Skeletal muscle cell (primary cell): ENCODE measurements around the gene ASH1L.
"Not testable (repeated sequence)": the region's sequence is repeated elsewhere in the genome, so short reads cannot be mapped to it uniquely, and the experiment has no call there.

ENCODE experiments used
- DNase-seq: peaks from one replicate; pipeline ENCODE4 v3.0.0-alpha.2; 2010; ENCODE audit warnings: low read depth
- H3K4me3 ChIP-seq: 2 replicates; pipeline ENCODE4 v1.5.1; 2011; ENCODE audit warnings: low read depth, mild to moderate bottlenecking, control low read depth, low read length, moderate library complexity

The ASH1L gene, protein sequence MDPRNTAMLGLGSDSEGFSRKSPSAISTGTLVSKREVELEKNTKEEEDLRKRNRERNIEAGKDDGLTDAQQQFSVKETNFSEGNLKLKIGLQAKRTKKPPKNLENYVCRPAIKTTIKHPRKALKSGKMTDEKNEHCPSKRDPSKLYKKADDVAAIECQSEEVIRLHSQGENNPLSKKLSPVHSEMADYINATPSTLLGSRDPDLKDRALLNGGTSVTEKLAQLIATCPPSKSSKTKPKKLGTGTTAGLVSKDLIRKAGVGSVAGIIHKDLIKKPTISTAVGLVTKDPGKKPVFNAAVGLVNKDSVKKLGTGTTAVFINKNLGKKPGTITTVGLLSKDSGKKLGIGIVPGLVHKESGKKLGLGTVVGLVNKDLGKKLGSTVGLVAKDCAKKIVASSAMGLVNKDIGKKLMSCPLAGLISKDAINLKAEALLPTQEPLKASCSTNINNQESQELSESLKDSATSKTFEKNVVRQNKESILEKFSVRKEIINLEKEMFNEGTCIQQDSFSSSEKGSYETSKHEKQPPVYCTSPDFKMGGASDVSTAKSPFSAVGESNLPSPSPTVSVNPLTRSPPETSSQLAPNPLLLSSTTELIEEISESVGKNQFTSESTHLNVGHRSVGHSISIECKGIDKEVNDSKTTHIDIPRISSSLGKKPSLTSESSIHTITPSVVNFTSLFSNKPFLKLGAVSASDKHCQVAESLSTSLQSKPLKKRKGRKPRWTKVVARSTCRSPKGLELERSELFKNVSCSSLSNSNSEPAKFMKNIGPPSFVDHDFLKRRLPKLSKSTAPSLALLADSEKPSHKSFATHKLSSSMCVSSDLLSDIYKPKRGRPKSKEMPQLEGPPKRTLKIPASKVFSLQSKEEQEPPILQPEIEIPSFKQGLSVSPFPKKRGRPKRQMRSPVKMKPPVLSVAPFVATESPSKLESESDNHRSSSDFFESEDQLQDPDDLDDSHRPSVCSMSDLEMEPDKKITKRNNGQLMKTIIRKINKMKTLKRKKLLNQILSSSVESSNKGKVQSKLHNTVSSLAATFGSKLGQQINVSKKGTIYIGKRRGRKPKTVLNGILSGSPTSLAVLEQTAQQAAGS (N-terminal part only)

DNA sequence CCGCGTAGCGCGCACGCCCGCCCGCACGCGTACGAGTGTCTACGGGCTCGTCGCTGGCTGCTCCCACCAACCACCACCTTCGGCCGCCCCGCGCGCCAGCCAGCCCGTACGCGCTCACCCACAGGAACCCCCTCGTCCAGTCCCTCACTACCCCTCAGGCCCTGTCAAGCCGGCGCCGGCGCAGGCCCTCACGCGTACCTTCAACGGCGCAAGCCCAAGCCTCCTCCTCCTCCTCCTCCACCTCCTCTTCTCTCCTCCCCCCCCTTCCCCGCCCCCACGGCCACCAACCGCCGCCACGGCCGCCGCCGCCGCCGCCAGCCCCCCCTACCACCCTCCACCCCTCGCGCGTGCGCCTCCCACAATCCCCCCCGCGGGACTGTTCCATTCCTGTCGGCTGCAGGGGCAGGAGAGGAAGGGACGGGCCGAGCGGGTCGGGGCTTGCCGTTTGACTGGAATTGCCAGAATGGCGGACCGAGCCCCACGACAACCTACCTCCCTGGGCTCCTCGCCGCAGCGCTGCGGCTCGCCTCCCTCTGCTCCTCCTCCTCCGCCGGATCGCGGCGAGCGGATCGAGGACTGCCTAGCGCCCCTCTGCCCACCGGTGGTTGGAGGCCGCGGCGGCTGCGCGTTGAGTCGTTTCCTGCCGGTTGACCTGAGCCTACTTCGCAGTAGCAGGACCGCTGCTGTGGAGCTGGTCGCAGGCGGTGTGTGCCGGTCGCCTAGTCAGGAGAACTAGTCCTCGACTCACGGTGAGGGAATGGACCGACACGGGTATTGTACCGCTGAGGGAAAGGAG is at the start of gene ASH1L:
Gene ASH1L (minus strand): TSS at position 223 of the 796 bp plus-strand sequence. CDS start 41,284 bp downstream, outside the sequence.
- H3K4me3 ChIP-seq = peak within 1 kb of the TSS; percentile 83
- DNase-seq = peak; percentile 70

DNA sequence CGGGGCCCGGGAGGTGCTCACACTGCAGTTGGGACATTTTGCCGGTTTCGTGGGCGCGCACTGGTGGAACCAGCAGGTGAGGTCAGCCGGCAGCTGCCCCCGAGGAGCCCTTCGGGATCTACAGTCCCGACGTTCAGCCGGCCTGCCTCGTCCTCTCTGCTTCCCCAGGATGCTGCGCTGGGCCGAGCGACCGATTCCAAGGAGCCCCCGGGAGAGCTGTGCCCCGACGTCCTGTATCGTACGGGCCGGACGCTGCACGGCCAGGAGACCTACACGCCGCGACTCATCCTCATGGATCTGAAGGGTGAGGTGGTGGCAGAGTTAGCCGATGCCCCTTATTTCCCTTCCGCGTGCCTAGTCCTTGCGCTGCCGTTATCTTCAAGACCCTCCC is 47.6 kb upstream of the ASH1L start:
- H3K4me3 ChIP-seq = peak overlapping the region; percentile 62
- DNase-seq = not testable (repeated sequence)

- peak within 1 kb of the TSS; percentile 62 for H3K4me3 ChIP-seq
- peak; percentile 96 for DNase-seq
Observed at GRCh38 chr1:155609515-155610256, 47.1 kb upstream of the ASH1L start, which contains the start of gene MSTO1. Gene MSTO1 (plus strand): TSS chr1:155610218. CDS start chr1:155610249, 31 bp downstream.

DNA sequence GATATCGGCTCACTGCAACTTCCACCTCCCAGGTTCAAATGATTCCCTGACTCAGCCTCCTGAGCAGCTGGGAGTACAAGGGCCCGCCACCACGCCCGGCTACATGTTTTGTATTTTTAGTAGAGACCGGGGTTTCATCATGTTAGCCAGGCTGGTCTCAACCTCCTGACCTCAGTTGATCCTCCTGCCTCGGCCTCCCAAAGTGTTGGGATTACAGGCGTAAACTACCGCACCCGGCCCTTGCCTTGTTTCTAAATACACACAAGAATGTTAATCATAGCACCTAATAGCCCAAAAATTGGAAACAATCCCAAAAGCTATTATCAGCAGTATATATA is 46.3 kb upstream of the ASH1L start:
- DNase-seq = no peak
- no peak overlapping the region for H3K4me3 ChIP-seq

DNA sequence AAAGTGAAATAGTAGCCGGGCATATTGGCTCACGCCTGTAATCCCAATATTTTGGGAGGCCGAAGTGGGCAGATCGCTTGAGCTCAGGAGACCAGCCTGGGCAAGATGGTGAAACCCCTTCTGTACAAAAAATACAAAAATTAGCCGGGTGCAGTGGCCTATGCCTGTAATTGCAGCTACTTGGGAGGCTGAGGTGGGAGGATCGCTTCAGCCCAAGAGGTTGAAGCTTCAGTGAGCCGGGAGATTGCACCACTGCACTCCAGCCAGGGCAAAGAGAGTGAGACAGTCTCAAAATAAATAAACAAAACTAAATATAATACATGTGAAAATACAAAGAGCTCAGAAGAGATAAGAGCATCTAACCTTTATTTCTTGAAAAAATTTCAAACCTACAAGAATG is 45.1 kb upstream of the ASH1L start:
- DNase-seq = no peak
- no peak overlapping the region for H3K4me3 ChIP-seq

DNA sequence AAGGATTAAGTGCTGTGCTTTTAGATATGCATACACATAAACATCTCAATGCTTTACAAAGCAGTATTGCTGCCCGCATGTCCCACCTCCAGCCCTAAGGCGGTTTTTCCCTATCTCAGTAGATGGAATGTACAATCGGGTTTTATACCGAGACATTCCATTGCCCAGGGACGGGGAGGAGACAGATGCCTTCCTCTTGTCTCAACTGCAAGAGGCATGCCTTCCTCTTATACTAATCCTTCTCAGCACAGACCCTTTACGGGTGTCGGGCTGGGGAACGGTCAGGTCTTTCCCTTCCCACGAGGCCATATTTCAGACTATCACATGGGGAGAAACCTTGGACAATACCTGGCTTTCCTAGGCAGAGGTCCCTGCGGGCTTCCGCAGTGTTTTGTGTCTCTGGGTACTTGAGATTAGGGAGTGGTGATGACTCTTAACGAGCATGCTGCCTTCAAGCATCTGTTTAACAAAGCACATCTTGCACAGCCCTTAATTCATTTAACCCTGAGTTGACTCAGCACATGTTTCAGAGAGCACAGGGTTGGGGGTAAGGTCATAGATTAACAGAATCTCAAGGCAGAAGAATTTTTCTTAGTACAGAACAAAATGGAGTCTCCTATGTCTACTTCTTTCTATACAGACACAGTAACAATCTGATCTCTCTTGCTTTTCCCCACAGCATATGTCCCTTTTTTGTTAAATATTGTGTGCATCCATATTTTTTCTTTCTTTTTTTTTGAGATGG is 37.4 kb upstream of the ASH1L start:
- not testable (repeated sequence) for DNase-seq, H3K4me3 ChIP-seq

DNA sequence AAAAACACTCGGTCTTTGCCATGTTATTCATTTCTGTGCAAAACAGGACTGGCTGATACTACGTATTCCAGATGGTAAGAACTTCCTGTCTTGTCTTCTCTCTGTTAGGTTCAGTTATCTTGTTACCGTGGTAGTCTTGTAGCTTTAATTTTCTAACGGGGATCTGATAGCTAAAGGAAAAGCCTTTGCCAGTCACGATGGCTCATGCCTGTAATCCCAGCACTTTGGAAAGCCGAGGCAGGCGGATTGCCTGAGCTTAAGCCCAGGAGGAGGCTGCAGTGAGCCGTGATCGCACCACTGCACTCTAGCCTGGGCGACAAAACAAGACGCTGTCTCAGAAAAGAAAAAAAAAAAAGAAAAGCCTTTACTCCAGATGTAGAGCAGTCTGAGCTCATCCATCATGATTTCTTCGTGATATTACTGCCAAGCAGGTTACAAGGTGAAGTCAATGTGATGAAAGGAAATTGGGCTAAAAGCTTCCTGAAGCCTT is 36.3 kb upstream of the ASH1L start:
- DNase-seq = peak; percentile 6
- peak overlapping the region; percentile 11 for H3K4me3 ChIP-seq

- DNase-seq = no peak
- no peak overlapping the region for H3K4me3 ChIP-seq
Observed at GRCh38 chr1:155596864-155597263, 34.3 kb upstream of the ASH1L start.

GRCh38 chr1:155595877-155596474 is 33.4 kb upstream of the ASH1L start:
- H3K4me3 ChIP-seq, DNase-seq: not testable (repeated sequence)

DNA sequence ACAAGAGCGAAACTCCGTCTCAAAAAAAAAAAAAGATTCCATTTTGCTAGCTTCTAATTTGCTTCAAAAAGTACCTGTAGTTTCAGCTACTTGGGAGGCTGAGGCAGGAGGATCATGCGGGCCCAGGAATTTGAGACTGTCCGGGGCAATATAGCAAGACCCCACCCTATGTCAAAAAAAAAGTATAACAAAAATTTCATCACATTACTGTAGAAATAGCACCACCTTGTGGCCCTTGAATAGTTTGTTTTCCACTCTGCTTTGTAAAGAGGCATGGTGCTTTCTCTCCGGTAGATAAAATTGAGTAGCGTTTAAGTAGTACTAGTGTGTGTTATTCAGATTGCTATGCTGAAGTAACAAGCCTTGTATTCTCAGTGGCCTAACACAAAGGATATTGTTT is 29.2 kb upstream of the ASH1L start:
- no peak overlapping the region for H3K4me3 ChIP-seq
- peak; percentile 18 for DNase-seq

GRCh38 chr1:155590516-155591247 is 28.1 kb upstream of the ASH1L start:
- not testable (repeated sequence) for H3K4me3 ChIP-seq, DNase-seq

GRCh38 chr1:155589282-155589681 is 26.7 kb upstream of the ASH1L start:
- H3K4me3 ChIP-seq, DNase-seq: not testable (repeated sequence)

DNA sequence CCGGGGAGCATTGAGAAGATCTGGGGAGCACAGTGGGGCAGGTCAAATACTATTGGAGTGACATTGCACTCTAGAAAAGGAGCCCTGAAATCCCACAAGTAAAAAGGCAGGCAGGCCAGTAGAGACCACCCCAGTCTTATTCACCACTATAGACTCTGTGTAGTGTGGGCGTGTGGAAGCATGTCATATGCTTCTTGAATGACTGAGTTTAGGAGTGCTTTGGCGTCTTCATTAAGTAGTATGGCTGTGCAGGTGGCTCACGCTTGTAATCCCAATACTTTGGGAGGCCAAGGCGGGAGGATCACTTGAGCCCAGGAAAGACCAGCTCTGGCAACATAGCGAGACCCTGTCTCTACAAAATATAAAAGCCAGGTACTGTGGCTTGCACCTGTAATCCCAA is 21.2 kb upstream of the ASH1L start:
- not testable (repeated sequence) for DNase-seq, H3K4me3 ChIP-seq

- not testable (repeated sequence) for DNase-seq, H3K4me3 ChIP-seq
Observed at GRCh38 chr1:155575608-155576007, 13.0 kb upstream of the ASH1L start.

DNA sequence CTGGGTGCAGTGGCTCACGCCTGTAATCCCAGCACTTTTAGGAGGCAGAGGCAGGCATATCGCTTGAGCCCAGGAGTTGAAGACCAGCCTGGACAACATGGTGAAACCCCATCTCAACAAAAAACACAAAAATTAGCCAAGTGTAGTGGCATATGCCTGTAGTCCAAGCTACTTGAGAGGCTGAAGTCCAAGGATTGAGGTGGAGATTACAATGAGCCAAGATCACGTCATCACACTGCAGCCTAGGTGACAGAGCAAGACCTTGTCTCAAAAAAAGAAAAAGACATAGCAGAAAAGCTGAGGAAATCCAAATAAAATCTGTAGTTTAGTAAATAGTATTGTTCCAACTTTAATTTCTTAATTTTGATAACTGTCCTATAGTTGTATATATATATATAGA is 11.5 kb upstream of the ASH1L start:
- no peak for DNase-seq
- H3K4me3 ChIP-seq = no peak overlapping the region

GRCh38 chr1:155570593-155570990 is 8.0 kb upstream of the ASH1L start:
- H3K4me3 ChIP-seq = no peak overlapping the region
- DNase-seq = no peak
